Measurements from ENCODE around the gene EFHD1.
"Not testable (repeated sequence)": the region's sequence is repeated elsewhere in the genome, so short reads cannot be mapped to it uniquely, and the experiment has no call there.

The EFHD1 gene

DNA sequence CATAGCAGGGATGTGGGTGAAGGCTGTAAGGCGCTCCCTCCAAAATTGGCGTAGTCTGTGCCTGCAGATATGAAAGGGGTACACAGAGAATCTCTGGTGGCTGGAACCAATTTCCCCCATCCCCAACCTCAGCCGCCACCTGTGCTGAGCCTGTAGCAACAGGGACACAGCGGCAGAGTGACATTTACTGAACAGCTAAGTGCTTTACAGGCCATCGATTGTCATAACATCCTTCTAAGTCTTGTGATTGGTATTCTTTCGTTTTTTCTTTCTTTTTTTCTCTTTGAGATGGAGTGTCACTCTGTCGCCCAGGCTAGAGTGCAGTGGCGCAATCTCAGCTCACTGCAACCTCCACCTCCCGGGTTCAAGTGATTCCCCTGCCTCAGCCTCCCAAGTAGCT is 12.2 kb upstream of the EFHD1 start:
- no peak for DNase-seq

DNA sequence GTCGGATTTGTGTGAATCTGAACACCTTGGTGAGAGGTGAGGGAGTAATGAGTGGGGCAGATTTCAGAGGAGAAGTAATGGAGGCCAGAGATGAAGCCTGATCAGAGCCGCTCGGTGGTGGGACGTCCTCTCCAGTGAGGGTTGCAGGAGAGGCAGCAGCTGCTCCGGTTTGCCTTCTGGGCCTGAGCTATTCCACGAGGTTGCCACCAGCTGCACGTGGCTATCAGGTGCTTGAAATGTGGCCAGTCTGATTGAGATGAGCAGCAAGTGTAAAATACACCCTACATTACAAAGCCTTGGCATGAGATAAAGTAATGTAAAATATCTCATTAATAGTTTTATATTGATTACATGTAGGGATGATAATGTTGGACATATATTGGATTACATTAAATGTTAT is 10.8 kb upstream of the EFHD1 start:
- no peak for DNase-seq

DNA sequence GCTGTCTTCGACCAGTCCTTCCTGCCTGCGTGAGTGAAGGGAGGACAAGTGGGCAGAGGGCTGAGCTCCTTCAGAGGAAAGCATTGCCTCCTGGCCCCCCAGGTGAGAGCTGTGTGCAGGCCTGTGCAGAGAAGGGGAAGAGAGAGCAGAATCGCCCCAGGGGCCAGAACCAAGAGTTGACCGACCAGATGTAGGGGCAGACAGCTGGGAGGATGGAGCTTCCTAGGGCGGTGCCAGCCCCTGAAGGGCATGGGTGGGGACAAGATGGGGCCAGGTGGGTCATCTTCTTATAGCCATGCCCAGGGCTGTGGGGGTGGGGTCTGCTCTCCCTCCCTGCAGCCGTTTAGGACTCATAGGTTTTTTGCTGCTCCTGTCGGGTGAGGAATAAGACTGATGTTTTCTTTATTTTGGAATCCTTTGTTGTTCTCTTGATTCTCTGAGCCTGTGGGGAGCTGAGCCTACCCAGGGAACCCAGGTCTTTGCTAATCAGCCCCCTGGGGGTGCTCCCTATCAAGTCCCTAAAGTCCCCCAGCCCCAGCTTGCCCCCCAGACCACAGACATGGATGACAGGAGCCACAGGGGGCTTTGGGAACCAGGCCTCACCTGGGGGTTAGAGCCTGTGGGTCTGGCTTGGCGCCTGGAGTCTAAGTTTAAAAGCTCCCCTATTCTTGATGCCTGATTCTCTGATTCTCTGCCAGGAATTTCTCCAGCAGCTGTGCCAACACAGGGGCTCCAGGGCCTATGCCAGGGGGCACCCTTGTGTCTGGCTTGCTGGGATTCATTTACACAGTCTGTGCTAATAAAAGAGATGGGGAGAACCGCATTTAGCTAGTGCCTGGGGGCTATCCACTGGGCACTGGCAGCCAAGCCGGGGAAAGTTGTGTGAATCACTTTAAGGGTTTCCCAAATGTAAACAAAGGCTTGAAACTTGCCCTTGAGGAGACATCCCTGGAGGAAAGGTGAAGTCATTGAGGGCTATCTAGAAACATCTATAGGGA is 9.3 kb upstream of the EFHD1 start:
- no peak for DNase-seq

DNA sequence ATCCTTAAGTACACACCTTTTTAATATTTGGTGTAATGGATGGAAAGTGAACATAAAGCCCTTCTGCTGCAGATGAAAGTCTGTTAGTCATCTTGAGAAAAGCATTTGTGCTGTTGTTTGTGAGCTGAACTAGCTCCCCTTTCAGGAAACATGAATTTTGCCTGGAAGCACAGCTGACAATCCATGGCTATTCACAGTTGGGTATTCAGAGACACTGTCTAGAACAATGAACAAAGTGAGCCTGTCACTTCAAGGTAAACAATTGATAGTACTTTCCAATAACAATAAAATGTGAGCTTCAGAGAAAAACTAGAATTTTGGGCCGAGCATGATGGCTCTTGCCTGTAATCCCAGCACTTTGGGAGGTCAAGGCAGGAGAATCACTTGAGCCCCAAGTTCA is 6.8 kb upstream of the EFHD1 start:
- DNase-seq: no peak

DNA sequence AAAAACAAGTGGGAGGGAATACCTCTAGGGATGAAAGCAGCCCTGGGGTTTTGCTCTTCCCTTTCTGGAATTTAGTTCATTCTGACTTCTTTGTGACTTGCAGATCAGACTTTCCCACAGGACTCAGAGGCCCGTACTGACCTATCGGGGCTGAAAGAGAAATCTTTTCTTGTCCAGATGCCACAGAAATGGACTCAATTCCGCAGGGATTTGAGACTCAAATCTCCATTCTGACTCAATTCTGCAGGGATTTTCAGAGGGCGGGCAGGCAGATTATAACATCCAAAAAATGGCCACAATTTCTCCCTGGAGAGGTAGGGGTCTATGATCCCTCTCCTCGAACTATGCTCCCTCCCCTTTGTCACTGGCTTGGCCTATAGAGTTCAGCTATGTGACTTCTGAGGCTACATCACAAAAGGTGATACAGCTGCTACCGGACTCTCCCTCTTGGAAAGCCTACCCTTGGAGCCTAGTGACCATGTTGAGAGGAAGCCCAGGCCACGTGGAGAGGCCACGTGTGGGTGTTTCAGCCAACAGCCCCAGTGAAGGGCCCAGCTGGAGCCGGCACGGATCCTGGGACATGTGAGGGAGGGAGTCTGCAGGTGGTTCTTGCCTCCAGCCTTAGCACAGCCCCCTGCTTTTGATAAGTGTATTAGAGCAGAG is 4.8 kb upstream of the EFHD1 start:
- no peak for DNase-seq

DNA sequence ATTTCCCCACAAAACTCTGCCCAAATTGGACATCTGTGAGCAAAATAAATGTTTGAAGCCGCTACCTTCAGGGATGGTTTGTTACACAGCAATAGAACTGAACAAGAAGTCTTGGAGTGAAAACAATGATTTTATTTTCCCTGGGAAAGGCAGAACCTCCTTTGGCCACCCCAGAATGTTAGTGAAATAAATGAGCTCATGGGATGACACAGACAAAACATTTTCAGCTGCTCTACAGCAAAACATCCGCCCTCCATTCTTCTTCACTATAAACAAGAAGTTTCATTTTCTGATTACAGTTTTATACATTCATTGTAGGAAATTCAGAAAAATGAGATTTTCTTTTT is 4.3 kb upstream of the EFHD1 start:
- DNase-seq: no peak

DNA sequence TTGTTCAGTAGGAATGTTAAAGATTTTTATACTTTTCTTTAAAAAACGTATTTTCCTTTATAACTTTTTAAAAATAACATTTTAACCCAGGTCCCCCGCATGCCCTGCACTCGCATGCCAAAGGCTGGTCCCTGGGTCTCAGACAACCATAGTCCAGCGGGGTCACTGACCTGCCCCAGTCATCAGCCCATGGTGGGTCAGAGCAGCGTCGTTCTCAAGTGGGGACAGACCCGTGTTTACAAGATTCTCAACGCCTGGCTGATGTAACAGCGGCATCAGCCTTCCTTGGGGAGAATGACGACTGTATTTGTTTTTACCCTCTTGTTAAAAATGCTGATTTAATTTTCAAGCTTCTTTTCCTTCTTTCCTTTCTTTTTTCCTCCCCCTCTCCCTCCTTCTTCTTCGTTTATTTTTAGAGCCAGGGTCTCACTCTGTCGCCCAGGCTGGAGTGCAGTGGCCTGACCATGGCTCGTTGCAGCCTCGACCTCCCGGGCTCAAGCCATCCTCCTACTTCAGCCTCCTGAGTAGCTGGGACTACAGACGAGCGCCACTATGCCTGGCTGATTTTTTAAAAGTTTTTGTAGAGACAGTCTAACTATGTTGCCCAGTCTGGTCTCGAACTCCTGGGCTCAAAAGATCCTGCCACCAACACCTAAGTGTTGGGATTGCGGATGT is 1.0 kb upstream of the EFHD1 start:
- DNase-seq: no peak

DNA sequence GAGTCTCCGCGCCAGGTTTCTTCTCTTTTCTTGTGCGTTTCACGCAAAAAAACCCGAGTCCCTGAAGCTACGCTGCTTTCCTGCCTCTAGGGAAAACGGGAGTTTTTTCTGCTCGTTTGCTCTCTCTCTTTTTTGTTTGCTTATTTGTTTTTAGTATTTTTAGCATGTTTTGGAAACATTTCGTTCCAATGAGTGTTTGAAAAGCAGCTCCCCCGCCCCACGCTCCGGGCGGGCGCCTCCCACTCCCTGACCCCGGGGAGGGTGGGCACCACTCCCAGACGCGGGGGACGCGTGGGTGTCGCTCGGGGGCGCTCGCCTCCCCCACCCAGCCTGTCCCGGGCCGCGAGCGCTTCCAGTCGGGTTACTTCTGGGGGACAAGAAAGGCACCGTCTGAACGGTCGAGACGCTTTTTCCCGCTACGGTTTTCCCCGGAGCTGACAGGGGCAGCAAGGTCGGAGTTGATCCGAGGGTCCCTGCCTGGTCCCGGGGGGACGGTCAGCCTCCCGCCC is 446 bp upstream of the EFHD1 start:
- DNase-seq: no peak

DNA sequence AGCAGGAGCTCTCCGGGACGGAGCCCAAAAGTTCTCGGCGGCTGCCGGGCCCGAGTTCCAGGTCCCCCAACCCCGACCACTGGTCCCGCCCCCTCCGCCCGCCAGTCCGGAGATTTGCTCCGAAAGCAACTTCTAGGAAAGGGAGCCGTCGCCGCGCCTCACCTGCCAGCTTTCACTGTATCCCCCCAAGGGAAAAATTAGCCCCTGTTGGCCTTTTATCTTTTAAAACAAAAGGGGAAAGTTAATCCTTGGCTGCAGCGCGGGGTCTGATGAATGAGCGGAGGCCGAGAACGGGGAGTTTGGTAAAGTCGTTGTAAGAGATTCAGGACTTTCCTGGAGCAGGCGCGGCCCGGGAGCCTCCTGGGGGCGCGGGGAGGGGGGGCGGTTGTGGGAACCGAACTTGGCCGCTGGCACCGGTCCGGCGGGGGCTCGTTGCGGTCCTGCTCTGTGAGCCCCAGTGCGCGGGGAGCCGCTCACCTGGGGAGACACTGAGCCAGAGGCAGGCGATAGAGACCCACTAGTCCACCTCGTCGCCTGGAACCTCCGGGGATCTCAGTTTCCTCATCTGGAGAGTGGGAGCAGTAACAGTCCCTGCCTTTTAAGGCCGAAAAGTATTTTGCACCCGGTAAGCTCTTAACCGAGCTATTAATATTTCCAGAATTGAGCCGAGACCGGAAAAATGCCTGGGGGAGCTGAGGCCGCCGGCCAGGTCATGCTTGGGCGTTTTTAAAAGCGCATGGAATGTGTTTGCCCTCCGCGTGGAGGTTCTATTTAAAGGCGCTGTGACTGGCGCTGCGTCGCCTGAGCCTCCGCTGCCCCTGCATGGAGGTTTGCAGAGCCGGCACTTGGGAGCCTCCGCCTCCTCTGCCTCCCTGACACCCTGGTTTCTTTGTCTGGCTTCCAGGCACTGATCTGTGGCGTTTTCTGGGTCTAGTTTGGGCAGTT is 1.1 kb downstream of the EFHD1 start:
- DNase-seq: no peak

DNA sequence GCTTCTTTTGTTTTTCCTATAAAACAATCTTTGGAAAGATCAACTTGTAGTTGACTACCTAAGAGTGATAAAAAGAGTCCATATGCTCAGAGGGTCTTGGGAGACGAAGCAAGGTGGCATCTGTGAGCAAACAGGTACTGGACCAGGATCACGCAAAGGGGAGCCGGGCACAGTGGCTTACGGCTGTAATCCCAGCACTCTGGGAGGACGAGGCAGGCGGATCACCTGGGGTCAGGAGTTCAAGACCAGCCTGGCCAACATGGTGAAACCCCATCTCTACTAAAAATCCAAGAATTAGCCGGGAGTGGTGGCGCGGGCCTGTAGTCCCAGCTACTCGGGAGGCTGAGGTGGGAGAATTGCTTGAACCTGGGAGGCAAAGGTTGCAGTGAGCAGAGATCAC is 2.0 kb downstream of the EFHD1 start:
- not testable (repeated sequence) for DNase-seq

DNA sequence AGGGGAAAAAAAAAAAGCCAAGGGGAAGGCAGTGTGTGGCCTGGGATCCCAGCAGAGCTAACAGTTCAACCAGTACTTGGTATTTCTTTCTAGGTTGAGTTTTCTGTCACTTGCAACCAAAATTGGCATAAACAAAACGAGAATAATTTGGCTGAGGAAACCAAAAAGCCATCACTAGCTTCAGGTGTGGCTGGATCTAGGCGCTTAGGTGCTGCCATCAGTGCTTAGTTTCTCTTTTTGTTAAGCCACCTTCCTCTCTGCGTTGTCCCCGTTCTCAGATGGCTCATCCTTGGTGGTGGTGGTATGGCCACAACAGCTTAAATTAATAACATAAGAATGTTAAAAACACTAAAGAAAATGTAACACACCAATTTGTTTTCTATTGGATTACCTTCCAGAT is 2.4 kb downstream of the EFHD1 start:
- DNase-seq: no peak

DNA sequence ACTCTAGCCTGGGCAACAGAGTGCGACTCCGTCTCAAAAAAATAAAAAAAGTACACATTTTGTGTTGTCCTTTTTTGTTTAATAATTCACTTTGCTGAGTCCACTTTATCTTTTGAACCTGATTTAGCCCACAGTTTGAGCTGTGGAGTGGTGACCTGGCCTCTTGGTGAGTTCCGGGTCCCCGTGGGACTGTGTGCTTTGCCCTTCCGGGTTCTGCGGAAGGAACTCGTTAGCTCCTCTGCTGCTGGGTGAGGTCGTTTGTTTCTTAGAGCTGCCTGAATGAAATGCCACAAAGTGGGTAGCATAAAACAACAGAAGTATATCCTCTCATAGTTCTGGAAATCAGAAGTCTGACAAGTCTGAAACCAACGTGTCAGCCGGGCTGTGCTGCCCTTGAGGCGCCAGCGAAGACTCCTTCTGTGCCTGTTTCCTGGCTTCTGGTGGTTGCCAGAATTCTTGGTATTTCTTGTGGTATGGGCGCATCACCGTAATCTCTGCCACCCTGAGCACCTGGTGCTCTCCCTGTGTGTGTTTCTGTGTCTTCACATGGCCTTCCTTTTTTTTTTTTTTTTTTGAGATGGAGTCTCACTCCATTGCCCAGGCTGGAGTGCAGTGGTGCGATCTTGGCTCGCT is 3.5 kb downstream of the EFHD1 start:
- no peak for DNase-seq

DNA sequence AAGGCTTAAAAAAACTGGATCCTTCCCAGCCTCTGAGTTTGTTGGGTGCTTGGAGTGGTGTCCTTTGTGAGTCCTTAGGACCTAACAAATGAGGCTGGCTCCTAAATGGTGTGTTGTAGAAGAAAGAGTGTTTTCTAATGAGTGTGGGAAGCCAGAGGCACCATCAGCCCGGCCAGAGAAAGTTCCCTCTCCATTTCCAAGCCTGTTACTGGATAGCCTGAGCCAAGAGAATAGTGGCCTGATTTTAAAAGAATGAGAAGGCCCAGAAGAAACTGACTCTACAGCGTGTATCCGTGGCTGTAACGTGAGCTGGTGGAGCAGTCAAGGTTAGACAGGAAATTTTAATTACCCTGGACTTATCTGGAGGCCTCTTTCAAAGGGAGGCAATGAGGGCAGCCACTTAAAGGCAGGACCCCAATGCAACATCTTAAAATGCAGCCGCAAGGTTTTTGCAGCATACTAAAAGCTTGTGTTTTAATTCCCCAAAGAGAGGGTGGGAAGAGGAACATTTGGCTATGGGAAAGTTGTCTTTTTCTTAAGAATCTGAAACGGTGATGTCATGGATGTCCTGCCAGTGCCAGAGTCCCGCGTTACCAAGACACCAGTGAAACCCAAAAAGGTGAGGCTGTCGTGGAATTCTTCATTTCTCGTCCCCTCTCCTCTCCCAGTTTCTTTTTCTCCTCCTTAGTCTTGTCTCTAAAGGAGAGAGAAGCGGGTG is 4.6 kb downstream of the EFHD1 start:
- DNase-seq: no peak

DNA sequence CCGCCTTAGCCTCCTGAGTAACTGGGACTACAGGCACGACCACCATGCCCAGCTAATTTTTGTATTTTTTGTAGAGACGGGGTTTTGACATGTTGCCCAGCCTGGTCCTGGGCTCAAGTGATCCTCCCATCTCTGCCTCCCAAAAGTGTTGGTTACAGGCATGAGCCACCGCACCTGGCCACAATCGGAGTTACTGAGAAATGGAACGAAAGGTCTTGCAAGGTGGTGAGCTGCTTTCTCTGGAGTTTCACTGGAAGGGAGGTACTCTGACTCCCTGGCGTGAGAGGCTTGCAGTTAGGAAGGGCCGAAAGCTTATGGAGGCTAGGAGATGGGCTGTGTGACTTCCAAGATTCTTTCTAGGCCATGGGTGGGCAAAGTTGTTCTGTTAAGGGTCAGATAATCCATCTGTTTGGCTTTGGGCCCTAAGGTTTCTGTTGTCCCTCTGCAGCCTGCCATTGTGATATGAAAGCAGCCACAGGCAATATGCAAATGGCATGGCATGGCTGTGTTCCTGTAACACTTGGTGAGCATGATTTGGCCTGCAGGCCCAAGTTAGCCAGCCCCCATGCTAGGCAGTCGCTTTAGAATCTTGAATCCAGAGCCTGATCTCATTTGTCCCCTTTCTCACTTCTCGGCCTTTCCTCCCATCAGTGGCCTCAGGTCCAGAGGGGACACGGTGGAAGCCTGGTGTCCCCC is 7.9 kb downstream of the EFHD1 start:
- no peak for DNase-seq

DNA sequence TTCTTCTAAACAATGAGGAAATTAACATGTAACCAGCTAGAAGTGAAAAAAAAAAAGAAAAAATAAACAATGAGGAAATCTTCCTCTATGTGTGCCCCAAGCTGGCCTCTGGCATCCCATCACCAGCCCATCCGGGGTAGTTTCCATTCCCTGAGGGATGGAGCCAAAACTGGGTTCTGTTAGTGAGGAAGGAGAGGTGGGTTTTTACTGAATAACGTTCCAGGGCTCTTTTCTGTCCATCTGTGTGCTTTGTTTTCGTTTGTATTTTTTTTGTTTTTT is 9.7 kb downstream of the EFHD1 start:
- DNase-seq: no peak

DNA sequence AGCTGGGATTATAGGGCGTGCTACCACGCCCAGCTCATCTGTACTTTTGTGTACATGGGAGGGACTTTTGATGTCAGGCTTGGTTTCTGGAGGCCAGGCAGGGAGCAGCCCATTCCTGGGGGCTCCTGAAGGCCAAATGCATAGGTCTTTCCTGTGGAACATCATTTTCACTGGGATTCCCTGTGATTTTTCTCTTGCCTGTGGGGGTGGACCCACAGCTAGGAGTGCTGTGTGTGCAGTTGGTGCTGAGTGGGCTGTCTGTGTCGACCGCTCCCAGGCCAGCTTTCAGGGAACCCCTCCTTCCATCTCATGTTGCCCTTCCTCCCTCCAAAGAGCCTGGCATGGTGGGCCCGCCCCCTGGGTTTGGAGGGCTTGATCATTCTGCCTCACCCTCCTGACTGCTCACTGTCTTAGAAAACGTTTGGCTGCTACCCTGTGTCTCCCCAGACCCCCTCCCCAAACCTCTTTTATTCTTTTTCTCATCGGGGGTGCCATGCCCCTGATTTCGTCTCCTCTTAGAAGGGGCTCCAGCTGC is 10.5 kb downstream of the EFHD1 start:
- DNase-seq: no peak

DNA sequence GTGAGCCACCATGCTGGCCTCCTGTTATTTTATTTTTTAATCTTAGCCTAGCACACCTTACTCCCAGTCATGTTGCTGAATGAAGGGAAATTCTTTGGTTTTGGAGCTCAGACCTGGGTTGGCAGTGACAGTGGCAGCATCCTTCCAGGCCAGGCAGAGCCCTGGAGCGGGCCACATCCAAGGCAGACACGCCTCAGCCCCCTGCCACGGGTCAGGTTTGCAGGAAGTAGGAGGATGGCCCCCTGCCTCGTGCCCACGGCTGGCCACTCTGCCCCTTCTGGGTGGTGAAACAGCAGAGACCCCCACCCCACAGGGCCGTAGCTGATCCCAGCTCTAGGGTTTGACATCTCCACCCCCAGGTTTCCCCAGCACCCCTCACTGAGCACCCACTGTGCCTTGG is 11.7 kb downstream of the EFHD1 start:
- no peak for DNase-seq

DNA sequence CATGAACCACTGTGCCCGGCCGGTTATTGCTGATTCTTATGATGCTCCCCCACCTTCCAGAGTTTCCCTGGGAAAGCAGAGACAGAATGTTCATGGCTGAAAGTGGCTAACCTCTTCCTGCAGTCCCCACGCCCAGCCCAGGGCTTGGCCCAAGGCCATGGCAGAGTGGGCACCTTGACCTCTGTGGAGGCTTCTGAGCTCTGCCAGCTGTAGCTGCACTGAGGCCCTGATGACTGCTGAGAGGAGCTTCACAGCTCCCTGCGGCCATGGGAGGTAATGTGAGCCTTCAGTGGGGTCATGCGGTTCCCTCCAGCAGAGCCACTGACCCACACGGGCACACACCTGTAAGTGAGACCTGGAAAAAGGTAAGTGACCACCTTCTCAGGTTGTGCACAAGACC is 13.3 kb downstream of the EFHD1 start:
- no peak for DNase-seq

DNA sequence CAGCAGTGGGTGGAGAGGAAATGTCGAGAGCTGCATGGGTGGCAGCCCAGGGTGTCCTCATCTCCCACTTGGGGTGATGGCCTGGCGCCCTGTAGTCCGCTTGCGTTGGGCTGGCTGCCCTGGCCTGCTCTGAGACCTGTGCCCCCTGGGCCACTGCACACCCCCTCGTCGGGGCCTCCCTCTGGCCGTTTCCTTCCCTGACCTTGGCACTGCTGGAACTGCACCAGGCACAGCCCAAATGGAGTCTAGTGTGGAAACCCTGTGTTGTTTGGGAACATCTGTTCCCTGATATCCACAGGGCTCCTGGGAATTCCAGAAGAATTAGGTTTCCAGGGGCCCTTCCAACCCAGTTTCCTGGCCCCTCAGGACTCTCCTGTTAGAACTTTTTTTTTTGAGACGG is 13.9 kb downstream of the EFHD1 start:
- DNase-seq: no peak

DNA sequence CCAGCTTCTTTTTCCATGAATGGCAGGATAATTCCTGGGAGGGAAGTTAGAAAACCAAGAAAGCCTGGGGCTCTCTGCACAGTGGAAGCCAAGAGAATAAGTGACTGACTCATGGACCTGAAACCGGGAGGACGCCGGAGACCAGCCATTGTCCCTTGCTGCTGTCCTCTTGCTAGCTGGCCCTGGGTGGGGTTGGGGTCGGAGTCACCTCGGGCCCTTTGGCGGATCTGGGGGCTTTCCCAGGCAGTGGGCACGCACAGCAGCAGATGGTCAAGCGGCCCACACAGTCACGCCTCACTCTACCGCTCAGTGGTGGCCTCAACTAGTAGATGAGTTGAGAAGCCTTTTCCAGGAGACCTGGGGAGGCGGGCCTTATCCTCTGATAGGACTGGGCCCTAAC is 15.6 kb downstream of the EFHD1 start:
- DNase-seq: no peak

DNA sequence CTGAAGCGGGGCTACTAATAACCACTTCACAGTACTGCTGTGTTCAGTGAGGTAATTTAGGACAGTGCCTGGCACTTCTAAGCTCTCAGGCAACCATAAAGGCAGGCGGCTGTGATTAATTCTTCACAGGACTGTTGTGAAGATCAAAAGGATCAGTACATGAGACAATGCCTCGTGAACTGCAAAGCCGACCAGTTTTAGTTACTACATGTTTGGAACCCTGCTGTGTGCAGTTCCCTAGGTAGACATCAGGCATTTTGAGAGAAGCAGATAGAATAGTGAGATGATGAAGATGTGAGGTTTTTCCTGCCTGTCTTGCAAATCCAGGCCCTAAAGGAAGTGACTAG is 19.1 kb downstream of the EFHD1 start:
- no peak for DNase-seq

Data from T-helper 9 cell (primary cell).